NOMO-1 treated with DMSO at 0.1 percent for 48 hours (cell line): ENCODE results near the gene RASGRP3.
"Not testable (repeated sequence)": the region's sequence is repeated elsewhere in the genome, so short reads cannot be mapped to it uniquely, and the experiment has no call there.

ENCODE experiments used
- DNase-seq: peaks from one replicate; lab custom pipeline; 2025; ENCODE audit not compliant: unreplicated experiment; lab: John Stamatoyannopoulos, UW

The RASGRP3 gene, protein sequence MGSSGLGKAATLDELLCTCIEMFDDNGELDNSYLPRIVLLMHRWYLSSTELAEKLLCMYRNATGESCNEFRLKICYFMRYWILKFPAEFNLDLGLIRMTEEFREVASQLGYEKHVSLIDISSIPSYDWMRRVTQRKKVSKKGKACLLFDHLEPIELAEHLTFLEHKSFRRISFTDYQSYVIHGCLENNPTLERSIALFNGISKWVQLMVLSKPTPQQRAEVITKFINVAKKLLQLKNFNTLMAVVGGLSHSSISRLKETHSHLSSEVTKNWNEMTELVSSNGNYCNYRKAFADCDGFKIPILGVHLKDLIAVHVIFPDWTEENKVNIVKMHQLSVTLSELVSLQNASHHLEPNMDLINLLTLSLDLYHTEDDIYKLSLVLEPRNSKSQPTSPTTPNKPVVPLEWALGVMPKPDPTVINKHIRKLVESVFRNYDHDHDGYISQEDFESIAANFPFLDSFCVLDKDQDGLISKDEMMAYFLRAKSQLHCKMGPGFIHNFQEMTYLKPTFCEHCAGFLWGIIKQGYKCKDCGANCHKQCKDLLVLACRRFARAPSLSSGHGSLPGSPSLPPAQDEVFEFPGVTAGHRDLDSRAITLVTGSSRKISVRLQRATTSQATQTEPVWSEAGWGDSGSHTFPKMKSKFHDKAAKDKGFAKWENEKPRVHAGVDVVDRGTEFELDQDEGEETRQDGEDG

DNA sequence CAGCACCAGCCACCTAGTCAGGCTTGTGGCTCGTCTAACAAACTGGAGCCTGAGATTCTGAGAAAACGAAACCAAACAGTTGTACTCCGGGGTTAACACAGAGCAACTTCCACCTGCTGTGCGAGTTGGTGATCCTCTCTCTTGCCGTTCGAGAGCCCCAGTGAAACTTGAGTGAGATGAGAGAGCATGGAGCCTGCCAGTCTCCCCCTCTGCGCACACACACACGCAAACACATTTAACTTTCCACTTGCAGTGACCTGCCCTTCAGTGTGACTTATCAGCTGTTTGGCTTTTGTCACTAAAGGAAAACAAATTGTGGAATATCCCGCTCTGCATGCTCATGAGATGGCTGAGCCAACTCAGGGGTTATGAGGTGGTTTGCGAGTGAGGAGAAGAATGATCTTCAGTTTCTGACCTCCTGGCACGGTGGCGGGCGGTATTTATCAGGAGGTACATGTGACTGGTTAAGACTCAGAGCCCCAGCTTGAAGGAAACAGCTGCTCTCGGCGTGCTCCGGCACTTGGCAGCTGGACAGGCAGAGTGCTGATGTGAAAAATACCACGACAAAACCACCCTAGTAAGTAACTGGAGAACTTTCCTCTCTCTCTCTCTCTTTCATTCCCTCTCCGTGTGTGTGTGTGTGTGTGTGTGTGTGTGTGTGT lies at the start of gene RASGRP3:
Gene RASGRP3 (plus strand): TSS at position 519 of the 662 bp plus-strand sequence. CDS start 38,488 bp downstream, outside the sequence.
- DNase-seq = peak; percentile 64

DNA sequence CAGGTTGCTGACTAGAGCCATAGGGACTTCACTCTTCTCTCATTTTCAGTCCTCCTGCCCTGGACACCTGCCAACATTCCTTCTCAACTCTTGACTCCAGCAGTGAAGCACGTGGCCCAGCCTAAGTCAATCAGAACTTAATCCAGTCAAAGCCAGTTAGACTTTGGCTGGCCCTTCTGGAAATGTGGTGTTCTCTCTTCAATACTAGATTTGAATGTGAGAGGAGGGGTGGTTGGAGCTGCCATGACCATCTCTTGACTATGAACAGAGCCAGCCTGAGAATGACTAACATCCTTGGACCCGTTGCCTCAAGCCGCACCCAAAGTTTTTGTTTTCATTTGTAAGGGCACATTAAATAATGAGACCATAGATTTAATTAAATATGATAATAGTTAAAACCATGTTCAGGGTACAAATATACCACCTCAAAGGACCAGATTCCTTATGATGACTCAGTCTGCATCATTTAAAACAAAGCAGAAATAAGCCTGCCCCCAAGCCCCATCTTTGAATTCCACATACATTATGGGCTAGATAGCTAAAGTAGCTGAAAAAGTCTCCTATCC lies 49.7 kb upstream of the RASGRP3 start:
- no peak for DNase-seq

DNA sequence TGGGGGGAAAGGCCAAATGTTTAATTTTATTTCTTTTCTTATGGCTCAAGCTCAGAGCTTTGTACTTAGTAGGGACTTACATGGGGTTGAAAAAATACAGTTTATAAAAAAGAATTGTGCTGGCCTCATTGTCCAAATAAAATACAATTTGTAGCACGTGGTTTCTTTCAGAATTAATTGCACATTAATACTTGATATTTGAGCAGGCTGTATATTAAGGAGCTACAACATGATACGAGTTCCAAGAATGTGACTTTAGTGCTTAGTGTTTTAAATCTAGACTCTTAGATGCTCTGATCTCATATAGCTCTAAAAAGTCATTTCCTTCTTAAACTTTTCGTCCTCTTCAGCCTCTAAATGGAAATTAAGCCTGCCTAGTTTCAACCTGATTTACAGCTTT lies 46.4 kb upstream of the RASGRP3 start:
- no peak for DNase-seq

DNA sequence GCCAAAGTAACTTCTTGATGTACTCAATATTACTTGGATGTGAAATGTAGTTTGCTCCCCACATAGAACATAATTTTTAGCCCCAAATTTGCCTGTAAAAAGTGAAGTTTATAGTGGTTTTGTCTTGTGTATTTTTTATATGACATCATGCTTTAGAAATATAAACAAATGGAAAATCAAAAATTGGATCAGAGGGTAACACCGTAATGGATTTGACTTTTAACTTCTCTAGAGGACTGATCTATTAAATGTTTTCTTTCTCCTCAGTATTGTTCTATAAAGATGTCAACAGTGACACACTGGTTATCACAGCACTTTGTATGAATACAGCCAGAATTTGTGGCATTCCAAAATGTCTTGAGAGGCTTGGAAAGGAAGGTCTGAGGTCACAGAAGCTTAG lies 45.6 kb upstream of the RASGRP3 start:
- no peak for DNase-seq

DNA sequence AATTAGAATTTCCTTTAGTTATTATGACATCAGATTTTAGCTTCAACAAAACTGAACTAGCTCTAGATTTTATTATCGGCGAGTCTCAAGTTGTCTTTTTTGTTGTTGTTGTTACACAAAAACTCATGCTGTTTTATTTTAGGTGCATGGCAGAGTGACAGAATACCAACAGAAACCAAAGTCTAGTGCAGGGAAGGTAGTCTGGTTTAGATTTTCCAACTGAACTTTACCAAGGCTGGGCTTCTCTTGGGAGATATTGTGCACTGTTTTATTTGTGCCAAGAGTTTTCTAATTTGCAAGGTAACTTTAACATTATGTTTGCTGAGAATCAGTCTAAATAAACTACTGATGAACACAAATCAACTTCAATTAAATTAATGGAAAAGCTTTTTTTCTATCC lies 43.6 kb upstream of the RASGRP3 start:
- no peak for DNase-seq

DNA sequence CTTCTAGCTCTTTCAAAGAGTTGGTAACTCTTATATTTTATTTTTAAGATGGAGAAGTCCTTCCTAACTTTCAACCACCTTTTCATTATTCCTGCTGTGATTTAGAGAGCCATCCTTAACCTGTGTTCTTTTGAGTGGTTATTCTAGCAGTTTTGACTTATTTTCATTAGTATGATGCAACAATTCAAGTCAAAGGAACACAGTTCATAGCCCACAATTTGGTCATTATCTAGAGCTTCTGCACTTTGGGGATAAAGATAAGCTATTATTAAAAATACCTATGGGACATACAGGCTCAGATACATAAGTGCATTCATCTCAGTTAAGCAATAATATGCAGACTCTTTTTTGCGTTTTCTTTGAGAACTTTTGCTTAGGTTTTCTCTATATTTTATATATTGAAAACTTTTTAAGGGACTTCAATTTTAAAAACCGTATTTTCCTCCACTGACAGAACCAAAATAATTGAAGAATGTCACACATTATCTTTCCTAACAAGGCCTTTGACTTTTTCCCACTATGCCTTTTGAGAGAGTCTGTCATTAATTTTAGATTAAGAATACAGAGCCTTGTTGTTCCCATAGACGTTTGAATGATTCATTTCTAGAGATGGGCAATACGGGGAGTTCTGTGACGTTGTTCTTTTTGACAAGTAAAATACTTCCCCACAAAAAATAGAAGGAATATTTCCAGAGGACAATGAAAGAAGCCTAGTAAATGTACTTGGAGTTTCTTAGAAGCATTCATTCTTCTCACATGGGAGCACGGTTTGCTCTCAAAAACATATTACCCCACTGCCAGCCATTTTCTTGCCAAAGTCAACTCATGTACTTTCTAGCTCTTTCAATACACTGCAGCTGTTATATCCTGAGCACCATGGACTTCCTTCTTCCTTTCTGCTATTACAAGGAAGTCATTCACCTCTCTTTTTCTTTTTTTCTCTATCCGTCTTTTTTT lies 42.9 kb upstream of the RASGRP3 start:
- no peak for DNase-seq

DNA sequence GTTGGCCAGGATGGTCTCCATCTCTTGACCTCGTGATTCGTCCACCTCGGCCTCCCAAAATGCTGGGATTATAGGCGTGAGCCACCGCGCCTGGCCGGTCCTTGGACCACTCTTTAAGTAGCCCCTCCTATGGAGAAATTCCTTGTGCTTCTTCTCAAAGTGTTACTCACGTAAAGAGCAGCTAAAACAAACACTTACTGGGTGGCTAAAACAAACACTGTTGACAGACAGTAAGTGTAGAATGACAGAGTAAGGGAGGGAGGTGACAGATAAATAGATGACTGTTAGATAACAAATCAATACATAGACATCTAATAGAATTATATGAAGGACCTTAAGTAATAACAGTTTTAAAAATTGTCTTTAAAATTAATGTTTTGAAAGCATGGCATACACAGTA lies 40.9 kb upstream of the RASGRP3 start:
- no peak for DNase-seq

DNA sequence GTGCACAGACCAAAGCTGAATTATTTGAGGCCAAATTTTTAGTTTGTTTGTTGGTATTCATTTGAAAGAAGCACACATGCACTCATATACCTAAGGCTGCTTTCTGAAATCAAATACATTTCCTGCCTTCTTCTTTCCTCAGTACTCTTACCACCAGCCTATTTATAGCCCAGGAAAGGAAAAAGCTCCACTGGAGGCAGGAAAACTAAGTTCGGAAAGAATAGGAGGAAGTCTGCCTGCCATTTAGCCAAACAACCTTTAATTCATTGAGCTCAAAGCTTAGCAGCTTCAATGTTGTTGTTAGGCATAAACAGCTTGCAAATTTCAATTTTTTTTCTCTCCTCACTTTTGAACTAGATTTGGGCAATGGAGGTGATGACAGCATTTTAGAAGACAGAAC lies 40.4 kb upstream of the RASGRP3 start:
- DNase-seq = no peak

DNA sequence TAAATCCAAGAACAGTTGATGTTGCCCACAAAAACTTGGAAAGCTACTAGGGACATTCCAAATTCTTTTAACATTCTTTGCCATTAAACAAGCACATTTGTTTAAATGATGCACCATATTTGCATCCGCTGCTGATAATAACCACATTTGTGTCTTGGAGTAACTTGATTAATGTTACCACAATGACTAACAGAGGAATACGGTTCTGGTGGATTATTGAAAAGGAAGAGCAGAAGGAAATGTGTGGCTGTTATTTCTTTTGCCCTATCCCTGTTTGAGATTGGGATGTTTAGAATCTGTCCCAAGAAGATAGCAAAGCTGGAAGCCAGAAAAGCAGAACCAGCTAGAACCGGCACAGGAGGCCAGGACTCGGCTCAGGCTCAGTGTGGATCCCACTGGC lies 39.2 kb upstream of the RASGRP3 start:
- DNase-seq = no peak

DNA sequence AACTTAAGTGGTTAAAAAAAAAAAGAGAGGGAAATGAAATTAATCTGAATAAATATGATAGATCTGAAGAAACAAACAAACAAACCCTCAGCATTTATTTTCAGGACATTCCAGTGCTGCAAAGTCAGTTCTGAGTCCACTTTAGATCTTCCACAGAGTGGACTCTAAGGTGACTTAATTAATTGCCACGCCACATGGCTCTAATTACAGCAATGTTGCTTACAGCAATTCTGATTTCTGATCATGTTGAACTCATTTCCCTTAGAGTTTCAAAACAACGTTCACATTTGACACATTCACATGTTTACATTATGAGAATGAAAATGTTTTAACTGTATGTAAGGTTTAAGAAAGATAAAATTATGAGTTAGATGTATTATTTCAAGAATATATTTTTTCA lies 38.6 kb upstream of the RASGRP3 start:
- DNase-seq = no peak

DNA sequence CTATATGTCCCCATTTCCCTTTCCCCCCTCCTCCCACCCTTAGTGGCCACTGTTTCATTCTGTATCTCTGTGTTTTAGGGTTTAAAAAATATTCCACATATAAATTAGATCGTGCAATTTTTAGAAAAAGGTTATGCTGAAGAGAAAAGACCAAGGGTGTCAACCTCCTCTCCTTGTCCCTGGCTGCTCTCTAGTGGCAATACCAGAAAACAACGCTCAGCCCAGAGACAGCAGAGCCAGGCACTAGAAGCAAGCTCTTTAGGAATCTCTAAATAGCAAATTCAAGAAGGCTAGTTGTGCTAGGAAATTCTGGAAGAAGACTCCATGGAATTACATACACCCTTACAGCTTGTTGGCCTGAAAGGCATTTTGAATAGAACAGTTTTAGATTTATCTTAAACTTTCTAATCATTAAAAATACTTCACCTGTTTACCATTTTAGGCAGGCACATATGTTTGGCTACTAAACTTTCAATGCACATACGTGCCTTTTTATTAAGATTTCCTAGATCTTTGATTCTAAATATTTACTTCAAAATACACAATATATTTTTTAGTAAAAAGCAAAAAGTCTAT lies 35.1 kb upstream of the RASGRP3 start:
- DNase-seq = peak; percentile 18

DNA sequence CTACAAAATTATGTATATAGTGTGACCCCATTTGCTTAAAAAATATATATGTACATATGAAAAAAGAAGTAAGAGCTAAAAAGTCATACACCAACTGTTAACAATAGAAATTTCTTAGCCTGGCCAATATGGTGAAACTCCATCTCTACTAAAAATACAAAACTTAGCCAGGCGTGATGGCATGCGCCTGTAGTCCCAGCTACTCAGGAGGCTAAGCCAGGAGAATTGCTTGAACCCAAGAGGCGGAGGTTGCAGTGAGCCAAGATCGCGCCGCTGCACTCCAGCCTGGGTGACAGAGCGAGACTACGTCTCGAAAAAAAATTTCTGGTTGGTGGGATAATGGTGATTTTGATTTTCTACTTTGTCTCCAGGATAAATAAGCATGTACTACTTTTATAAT lies 34.4 kb upstream of the RASGRP3 start:
- DNase-seq = not testable (repeated sequence)

DNA sequence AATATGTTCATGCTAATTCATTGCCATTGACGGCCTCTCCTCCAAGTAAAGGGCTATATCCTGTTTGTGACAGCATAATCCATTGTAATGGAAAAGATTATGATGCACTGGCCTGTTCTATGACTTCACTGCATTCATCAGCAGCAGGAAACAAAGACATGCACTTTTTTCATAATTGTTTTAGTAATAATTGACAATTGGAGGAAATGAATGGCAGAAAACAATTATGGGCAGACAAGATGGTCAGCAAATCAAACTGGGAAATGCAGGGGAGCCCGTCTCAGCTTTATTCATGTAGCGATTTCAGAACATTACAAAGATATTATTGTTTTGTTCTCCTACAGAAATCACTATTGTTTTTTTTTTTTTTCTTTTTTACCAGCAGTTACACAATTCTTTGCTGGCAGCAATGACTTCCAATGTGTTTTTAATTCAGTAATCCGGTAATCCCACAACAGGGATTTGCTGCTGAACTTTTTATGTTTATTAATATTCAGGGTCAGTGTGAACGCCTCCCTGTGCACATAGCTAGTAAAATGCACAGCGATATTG lies 33.8 kb upstream of the RASGRP3 start:
- DNase-seq = no peak

DNA sequence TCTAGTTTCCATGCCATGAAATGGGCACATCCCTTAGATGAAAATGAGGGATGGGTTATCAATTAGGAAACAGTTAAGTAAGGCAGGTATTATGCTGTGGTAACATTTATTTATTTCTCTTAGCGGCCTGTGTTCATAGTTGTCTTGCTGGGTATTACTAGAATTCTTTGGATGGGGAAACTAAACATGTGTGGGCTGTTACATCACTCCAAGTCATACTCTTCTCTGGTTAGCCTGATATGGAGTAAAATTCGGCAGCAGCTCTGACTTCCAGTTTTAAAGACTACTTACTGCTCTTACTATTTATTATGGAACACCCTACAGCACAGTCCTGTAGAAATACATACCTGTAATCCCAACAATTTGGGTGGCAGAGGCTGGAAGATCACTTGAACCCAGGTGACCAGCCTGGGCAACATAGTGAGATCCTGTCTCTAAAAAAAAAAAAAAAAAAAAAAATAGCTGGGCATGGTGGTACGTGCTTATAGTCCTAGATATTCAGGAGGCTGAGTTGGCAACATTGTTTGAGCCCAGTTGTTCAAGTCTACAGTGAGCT lies 33.1 kb upstream of the RASGRP3 start:
- no peak for DNase-seq

DNA sequence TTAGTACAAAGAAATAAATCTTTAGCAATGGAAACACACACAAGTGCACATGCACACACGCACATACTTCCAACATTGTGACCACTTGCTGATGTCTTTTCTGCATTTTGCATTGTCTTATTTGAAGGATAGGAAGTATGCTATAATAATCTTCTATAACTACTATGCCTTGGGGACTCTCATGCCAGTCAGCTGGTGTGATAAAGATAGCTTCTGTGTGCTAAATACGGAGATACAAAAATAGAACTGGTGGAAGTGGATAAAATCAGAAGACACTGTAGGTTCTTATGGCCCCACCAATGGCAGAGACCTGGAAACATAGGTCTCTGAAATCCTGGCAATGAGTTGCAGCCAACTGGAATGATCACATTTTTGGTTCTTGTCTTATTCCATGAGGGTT lies 31.5 kb upstream of the RASGRP3 start:
- DNase-seq = peak; percentile 13

DNA sequence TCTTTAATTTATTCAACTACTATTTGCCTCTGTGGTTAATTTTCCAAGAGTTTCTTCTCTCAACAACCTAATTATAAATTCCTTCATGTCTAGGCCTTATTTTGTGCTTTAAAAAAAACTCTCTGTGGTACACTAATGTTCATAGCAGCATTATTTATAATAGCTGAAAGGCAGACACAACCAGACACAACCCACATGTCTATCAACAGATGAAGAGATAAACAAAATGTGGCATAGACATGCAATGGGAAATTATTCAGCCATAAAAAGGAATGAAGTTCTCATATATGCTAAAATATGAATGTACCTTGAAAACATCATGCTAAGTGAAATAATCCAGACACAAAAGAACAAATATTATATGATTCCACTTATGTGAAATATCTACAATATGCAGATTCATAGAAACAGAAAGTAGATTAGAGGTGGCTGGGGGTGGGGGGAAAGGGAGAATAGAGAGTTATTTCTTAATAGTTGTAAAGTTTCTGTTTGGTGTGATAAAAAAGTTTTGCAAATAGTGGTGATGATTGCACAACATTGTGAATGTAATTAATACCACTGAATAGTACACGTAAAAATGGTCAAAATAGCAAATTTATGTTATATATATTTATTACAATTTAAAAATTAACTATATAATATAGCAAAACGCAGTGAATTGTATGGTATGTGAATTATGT lies 28.1 kb upstream of the RASGRP3 start:
- peak; percentile 29 for DNase-seq

DNA sequence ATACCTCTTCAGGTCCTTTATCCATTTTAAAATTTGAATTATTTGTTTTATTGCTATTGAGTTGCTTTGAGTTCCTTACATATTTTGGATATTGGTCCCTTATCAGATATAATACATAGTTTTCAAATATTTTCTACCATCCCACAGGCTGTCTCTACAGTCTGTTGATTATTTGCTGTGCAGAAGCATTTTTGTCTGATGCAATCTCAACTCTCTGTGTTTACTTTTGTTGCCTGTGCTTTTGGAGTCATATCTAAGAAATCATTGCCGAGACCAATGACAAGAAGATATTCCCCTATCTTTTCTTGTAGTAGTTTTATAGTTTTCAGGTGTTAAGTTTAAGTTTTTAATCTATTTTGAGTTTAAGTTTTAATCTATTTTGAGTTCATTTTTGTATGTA lies 25.2 kb upstream of the RASGRP3 start:
- no peak for DNase-seq

DNA sequence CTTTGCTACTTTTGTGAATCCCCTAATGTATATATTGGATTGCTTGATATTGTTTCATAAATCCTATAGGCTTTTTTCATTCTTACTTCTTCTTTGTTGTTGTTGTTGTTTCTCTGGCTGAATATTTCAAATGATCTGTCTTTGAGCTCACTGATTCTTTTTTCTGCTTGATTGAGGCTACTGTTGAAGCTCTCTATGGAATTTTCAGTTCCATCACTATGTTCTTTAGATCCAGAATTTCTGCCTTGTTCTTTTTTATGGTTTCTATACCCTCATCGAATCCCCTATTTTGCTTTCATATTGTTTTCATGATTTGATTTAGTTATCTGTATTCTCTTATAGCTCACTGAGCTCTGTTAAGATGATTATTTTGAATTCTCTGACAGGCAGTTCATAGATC lies 24.6 kb upstream of the RASGRP3 start:
- DNase-seq = no peak

DNA sequence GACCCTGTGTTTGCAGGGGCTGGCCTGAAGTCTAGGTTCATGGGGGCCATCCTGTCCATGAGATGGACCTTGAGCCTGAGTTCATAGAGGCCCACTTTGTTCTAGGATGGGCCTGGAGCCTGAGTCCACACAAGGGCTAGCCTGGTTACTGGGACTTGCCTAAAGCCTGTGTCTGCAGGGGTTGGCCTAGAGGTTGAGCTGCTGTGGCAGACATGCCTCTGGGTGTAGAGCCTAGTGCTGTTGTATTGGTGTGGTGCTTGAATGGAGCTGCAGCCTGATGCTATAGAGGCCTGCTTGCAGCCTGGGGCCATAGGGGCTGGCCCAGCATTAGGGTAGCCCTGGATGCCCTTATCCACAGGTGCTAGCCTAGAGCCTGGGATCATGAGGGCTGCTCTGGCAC lies 23.9 kb upstream of the RASGRP3 start:
- DNase-seq = no peak
